Effector memory CD8-positive, alpha-beta T cell (primary cell): Measurements from ENCODE around the gene RPL36A.
A peak's percentile ranks its signal among the peaks of the same experiment; 100 is the strongest.

Experiments
- ATAC-seq: fragments of 150-1000 bp; cut with Tn5 transposase; replicated peaks from 2 replicates; pipeline ENCODE4 v1.10.0; 2021; ENCODE audit warnings: mild to moderate bottlenecking, moderate library complexity
- DNase-seq, 3 experiments: peaks; one replicate each; pipeline ENCODE4 v3.0.0; 2021
- H3K27ac Mint-ChIP-seq, 2 donors: one replicate each; pipeline ENCODE4 v1.8.0; 2022; ENCODE audit warnings: mild to moderate bottlenecking in 2 of 2, mixed read lengths in 2 of 2, moderate library complexity in 2 of 2
- H3K27me3 Mint-ChIP-seq, 2 donors: one replicate each; pipeline ENCODE4 v1.8.0; 2022; ENCODE audit warnings: mixed read lengths in 2 of 2
- H3K36me3 Mint-ChIP-seq: one replicate; pipeline ENCODE4 v1.8.0; 2022; ENCODE audit warnings: mild to moderate bottlenecking, moderate library complexity, mixed read lengths; ENCODE audit not compliant: insufficient read depth
- H3K4me1 Mint-ChIP-seq, 2 donors: one replicate each; pipeline ENCODE4 v1.8.0; 2022; ENCODE audit warnings: low read depth in 2 of 2, mixed read lengths in 2 of 2
- H3K4me3 Mint-ChIP-seq, 2 donors: one replicate each; pipeline ENCODE4 v1.8.0; 2022; ENCODE audit warnings: mild to moderate bottlenecking in 2 of 2, mixed read lengths in 2 of 2, moderate library complexity in 2 of 2
- H3K9me3 Mint-ChIP-seq, 2 donors: one replicate each; pipeline ENCODE4 v1.8.0; 2022; ENCODE audit warnings: mixed read lengths in 2 of 2

Gene RPL36A

DNA sequence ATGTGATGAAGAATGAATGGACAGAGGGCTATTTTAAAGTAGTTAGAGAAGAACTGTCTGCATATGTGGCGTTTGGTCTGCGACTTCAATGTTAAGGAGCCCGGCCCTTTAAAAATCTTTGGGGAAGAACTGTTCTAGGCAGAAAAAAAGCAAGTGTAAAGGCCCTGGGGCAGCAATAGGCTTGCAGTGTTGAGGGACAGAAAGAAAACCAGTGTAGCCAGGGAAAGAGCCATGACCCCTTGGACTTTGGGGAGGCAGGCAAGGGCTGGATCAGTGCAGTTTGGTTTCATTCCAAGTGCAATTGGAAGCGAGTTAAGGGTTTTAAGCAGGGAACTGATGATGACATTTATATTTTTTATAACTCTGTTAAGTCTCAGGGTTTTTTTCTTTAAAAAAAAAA is 9.0 kb downstream of the RPL36A start:
- Mint-ChIP-seq H3K27ac (no peak overlapping the region), H3K9me3 (no peaks in the 10 kb centered on the region), H3K36me3 (peaks cover 45% of the 10 kb centered on the region), H3K4me1 (no peaks in the 10 kb centered on the region), H3K27me3 (no peaks in the 10 kb centered on the region), H3K4me3 (no peak overlapping the region)
- ATAC-seq = no peak
- DNase-seq = no peak

- H3K27me3 Mint-ChIP-seq = no peaks in the 10 kb centered on the region
- H3K4me3 Mint-ChIP-seq = peak overlapping the region; percentile 90 to 92
- peaks cover 14 to 20% of the 10 kb centered on the region in 2 donors for H3K4me1 Mint-ChIP-seq
- peaks cover 41% of the 10 kb centered on the region for H3K36me3 Mint-ChIP-seq
- DNase-seq = no peak
- no peak for ATAC-seq
- no peaks in the 10 kb centered on the region for H3K9me3 Mint-ChIP-seq
- H3K27ac Mint-ChIP-seq = peak overlapping the region; percentile 99
Measured at GRCh38 chrX:101407167-101407747, 16.4 kb downstream of the RPL36A start.

DNA sequence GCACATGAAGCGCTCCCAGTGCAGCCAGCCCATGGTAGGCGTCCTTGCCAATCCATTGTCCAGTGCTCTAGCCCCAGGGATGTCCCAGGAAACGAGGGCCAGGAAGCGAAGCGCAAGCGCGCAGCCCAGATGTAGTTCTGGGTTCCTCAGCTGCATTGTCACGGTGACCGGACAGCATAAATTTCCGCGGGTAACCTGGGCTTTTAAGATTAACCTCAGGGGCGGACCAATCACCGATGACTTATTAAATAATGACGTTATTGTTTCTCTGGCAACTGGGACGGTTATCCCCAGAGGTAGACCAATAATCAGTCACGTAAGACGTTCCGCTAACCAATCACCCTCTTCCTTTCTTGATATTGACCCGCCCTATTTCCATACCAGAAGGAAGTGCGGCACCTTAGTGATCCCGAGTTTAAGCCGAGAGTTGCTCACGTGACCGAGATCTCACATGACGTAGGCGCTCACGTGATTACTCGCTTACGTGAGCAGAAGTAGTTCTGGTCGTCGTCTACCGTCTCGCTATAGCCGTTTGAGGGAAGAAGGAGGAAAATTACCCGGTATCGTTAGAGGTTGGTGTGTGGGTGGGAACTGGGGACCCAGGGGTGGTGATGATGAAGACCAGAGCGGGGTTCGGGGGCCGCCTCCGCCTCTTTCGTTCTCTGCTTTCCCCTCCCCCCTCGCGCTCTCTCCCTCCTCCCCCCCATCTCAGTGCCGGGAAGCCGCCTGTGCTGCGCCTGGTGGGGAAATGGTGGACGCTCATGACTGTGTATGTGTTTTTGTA is 17.1 kb downstream of the RPL36A start, which contains the start of the genes GLA and HNRNPH2:
Gene GLA (minus strand): TSS at position 178 of the 784 bp plus-strand sequence. CDS start 22 bp downstream, at position 156.
Gene HNRNPH2 (plus strand): TSS at position 475 of the 784 bp plus-strand sequence. CDS start 3,767 bp downstream, outside the sequence.
- peak within 1 kb of the TSS; percentile 99 for H3K27ac Mint-ChIP-seq
- no peaks in the 10 kb centered on the region for H3K27me3 Mint-ChIP-seq
- ATAC-seq (peak; percentile 90), DNase-seq (peak; percentile 85)
- peaks cover 19 to 25% of the 10 kb centered on the region in 2 donors for H3K4me1 Mint-ChIP-seq
- no peaks in the 10 kb centered on the region for H3K9me3 Mint-ChIP-seq
- H3K4me3 Mint-ChIP-seq = peak within 1 kb of the TSS; percentile 90 to 92
- H3K36me3 Mint-ChIP-seq = peaks cover 41% of the 10 kb centered on the region

- no peak for DNase-seq
- Mint-ChIP-seq H3K4me1 (peaks cover 22 to 25% of the 10 kb centered on the region in 2 donors), H3K9me3 (no peaks in the 10 kb centered on the region), H3K27me3 (no peaks in the 10 kb centered on the region), H3K27ac (peak overlapping the region; percentile 99), H3K36me3 (peaks cover 41% of the 10 kb centered on the region), H3K4me3 (peak overlapping the region; percentile 90 to 92)
- ATAC-seq = no peak
Measured at GRCh38 chrX:101408532-101408841, 17.7 kb downstream of the RPL36A start.

GRCh38 chrX:101409043-101409442 is 18.2 kb downstream of the RPL36A start:
- Mint-ChIP-seq H3K4me3 (peak overlapping the region; percentile 90 to 92), H3K27ac (peak overlapping the region; percentile 99), H3K4me1 (peaks cover 22 to 25% of the 10 kb centered on the region in 2 donors), H3K36me3 (peaks cover 44% of the 10 kb centered on the region), H3K9me3 (no peaks in the 10 kb centered on the region), H3K27me3 (no peaks in the 10 kb centered on the region)
- ATAC-seq (no peak), DNase-seq (no peak)

- no peak for ATAC-seq
- H3K4me3 Mint-ChIP-seq = peak overlapping the region; percentile 42 to 72
Measured at GRCh38 chrX:101410461-101410860, 19.6 kb downstream of the RPL36A start.

DNA sequence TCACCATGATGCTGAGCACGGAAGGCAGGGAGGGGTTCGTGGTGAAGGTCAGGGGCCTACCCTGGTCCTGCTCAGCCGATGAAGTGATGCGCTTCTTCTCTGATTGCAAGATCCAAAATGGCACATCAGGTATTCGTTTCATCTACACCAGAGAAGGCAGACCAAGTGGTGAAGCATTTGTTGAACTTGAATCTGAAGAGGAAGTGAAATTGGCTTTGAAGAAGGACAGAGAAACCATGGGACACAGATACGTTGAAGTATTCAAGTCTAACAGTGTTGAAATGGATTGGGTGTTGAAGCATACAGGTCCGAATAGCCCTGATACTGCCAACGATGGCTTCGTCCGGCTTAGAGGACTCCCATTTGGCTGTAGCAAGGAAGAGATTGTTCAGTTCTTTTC is 21.2 kb downstream of the RPL36A start:
- Mint-ChIP-seq H3K9me3 (no peaks in the 10 kb centered on the region), H3K27ac (peak overlapping the region in 1 of 2 donors; percentile 25), H3K4me1 (peaks cover 26 to 28% of the 10 kb centered on the region in 2 donors), H3K36me3 (peaks cover 47% of the 10 kb centered on the region), H3K27me3 (no peaks in the 10 kb centered on the region), H3K4me3 (no peak overlapping the region)
- no peak for ATAC-seq
- DNase-seq = no peak

More at GRCh38 chrX:101410461-101410860, 19.6 kb downstream of the RPL36A start:
- peaks cover 48% of the 10 kb centered on the region for H3K36me3 Mint-ChIP-seq
- no peaks in the 10 kb centered on the region for H3K9me3 Mint-ChIP-seq
- H3K27ac Mint-ChIP-seq = peak overlapping the region; percentile 68 to 86
- no peak for DNase-seq
- no peaks in the 10 kb centered on the region for H3K27me3 Mint-ChIP-seq
- peaks cover 22 to 27% of the 10 kb centered on the region in 2 donors for H3K4me1 Mint-ChIP-seq

DNA sequence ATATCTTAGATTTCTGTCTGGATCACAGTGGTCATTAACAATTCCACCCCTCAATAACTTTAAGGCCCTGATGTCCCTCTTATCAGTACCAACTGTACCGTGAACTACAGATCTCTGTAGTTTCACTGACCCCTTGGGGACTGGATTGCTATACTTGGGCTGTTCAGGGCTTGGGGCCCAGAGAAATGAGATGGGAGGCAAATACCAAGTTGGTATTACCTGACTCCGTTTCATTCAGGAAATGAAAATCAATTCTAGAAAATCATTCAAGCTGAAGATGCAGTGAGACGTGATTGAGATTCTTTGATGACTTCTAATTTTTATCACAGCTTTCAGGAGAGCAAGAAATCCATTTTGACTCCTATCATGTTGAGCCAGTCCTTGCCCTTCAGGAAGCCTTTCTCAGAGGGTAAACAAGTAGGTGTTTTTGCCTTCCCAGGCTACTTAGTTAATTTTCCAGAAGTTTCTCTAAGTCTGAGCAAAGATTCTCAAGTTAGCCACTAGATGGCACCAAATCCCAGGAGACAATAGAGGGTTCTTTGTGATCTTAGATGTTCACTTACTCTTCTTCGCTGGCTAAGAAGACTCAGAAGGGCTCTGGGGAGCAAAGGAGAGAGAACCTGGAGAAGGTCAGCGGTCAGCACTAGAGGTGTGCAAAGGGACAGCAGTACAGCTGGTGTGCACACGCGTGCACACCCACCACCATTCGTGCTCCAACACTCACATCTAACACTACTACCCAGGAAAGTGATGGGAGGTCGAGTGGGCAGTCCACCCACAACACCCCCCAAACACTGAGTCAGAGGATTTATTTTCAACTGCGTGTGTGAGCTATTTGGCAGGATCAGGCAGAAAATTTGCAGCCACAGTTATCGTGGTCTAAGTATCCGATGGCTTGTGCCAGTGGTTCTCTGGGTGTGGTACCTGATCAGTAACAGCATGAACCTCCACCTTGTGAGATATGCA is 24.7 kb downstream of the RPL36A start:
- H3K4me3 Mint-ChIP-seq = peak overlapping the region in 1 of 2 donors; percentile 53
- H3K9me3 Mint-ChIP-seq = no peaks in the 10 kb centered on the region
- H3K36me3 Mint-ChIP-seq = peaks cover 33% of the 10 kb centered on the region
- peak overlapping the region; percentile 67 to 78 for H3K27ac Mint-ChIP-seq
- ATAC-seq (peak; percentile 79), DNase-seq (peak; percentile 41 to 47 (median 43))
- H3K27me3 Mint-ChIP-seq = no peaks in the 10 kb centered on the region
- peaks cover 27 to 35% of the 10 kb centered on the region in 2 donors for H3K4me1 Mint-ChIP-seq

GRCh38 chrX:101416691-101417090 is 25.9 kb downstream of the RPL36A start:
- H3K4me1 Mint-ChIP-seq = peaks cover 23 to 31% of the 10 kb centered on the region in 2 donors
- ATAC-seq = no peak
- no peaks in the 10 kb centered on the region for H3K27me3 Mint-ChIP-seq
- H3K36me3 Mint-ChIP-seq = peaks cover 27% of the 10 kb centered on the region
- no peak for DNase-seq
- no peaks in the 10 kb centered on the region for H3K9me3 Mint-ChIP-seq
- no peak overlapping the region for H3K27ac Mint-ChIP-seq
- H3K4me3 Mint-ChIP-seq = peak overlapping the region; percentile 91 to 93

DNA sequence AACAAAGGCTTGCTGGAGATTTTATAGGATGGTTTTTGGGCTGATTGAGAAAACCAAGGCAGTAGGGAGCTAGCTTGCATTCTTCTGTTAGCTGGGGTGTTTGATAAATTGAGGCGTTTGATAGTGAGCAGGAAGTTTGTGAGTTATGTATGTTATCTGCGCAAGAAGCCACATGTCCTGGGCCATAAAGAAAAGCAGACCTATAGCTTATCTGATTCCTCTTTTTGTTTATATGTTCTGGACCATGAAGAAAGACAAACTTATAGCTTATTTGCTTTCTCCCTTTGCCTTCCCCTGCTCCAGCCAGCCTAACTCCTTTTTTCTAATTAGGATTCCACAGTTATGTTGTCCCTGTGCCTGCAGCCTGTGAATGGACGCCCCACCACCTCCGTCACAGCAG is 26.4 kb downstream of the RPL36A start:
- Mint-ChIP-seq H3K27me3 (no peaks in the 10 kb centered on the region), H3K27ac (peak overlapping the region; percentile 97 to 99), H3K9me3 (no peaks in the 10 kb centered on the region), H3K4me3 (peak overlapping the region; percentile 91 to 93), H3K36me3 (peaks cover 22% of the 10 kb centered on the region), H3K4me1 (peaks cover 21 to 27% of the 10 kb centered on the region in 2 donors)
- ATAC-seq (no peak), DNase-seq (no peak)

- Mint-ChIP-seq H3K36me3 (peaks cover 12% of the 10 kb centered on the region), H3K9me3 (no peaks in the 10 kb centered on the region)
Measured at GRCh38 chrX:101417981-101418841, 27.4 kb downstream of the RPL36A start.

DNA sequence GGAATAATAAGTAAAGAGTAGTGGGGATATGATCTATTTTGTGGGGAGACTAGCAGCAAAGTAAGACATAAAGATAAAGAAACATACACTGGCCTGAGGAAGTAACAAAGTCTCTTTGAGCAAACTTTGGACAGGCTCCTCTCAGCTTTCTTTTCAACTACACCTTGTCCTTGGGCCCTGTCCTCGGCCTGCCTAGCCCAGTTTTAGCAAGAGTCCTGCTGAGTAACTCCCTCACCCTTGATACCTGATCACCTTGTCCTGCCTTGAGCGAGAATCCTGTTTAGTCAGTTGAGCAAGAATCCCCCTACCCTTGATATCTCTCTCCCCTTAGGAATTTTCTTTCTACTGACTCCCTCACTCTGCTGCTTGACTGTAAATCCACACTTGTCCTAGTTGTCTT is 28.7 kb downstream of the RPL36A start:
- no peaks in the 10 kb centered on the region for H3K27me3 Mint-ChIP-seq
- H3K27ac Mint-ChIP-seq = peak overlapping the region; percentile 97 to 99
- no peak for DNase-seq
- H3K4me1 Mint-ChIP-seq = peaks cover 13 to 22% of the 10 kb centered on the region in 2 donors
- no peak for ATAC-seq
- H3K9me3 Mint-ChIP-seq = no peaks in the 10 kb centered on the region
- H3K4me3 Mint-ChIP-seq = peak overlapping the region; percentile 4 to 40
- peaks cover 3% of the 10 kb centered on the region for H3K36me3 Mint-ChIP-seq

More at GRCh38 chrX:101417981-101418841, 27.4 kb downstream of the RPL36A start:
- Mint-ChIP-seq H3K27me3 (no peaks in the 10 kb centered on the region), H3K27ac (peak overlapping the region; percentile 97 to 99), H3K4me3 (peak overlapping the region; percentile 91 to 93), H3K4me1 (peaks cover 13 to 22% of the 10 kb centered on the region in 2 donors)
- DNase-seq = peak in 2 of 3 experiments; percentile 6 to 20
- ATAC-seq = peak; percentile 55
